Gastrocnemius medialis (tissue), 4 donors: ENCODE results near the gene PSMD1. TPM values are rescaled to one million over a fixed set of nuclear protein-coding genes. Genes with fewer than 3 reads are reported as not detected.

Experiments
- ATAC-seq, 2 donors: fragments of 150-250 bp; one replicate each; pipeline ENCODE4 v1.9.1; 2016
- DNase-seq, 2 donors: peaks; one replicate each; pipeline ENCODE4 v3.0.0-alpha.2; 2019
- H3K27ac ChIP-seq, 4 donors: fragments of 200-600 bp; sonication (generic); 1 replicate in 1 of 4; 2 replicates in 3 of 4; pipeline ENCODE4 v1.5.1; 2016 to 2018; ENCODE audit warnings: mild to moderate bottlenecking in 2 of 4, moderate library complexity in 1 of 4
- H3K27me3 ChIP-seq, 3 donors: fragments of 200-600 bp; sonication (generic) in 2 of 3; 1 replicate in 1 of 3; 2 replicates in 2 of 3; pipeline versions ENCODE4 v1.5.1 to v1.6.0; 2016 to 2019; ENCODE audit warnings: mild to moderate bottlenecking in 1 of 3, moderate library complexity in 1 of 3
- H3K36me3 ChIP-seq, 2 donors: fragments of 200-600 bp; sonication (generic) in 1 of 2; one replicate each; pipeline ENCODE4 v1.5.1; 2017 to 2018
- H3K4me1 ChIP-seq, 2 donors: fragments of 200-600 bp; sonication (generic) in 1 of 2; one replicate each; pipeline ENCODE4 v1.5.1; 2016 to 2017; ENCODE audit warnings: mild to moderate bottlenecking in 2 of 2
- H3K4me3 ChIP-seq, 4 donors: fragments of 200-600 bp; sonication (generic) in 3 of 4; 1 replicate in 1 of 4; 2 replicates in 3 of 4; pipeline ENCODE4 v1.5.1; 2016 to 2019; ENCODE audit warnings: mild to moderate bottlenecking in 2 of 4
- H3K9me3 ChIP-seq, 3 donors: fragments of 200-600 bp; sonication (generic) in 2 of 3; 1 replicate in 1 of 3; 2 replicates in 2 of 3; pipeline ENCODE4 v1.5.1; 2016 to 2019
- CTCF ChIP-seq, 5 experiments: fragments of 450-650 bp in 3 of 5; fragments of 200-600 bp in 2 of 5; sonication (generic) in 2 of 5; IDR thresholded peaks in 4 of 5; conservative IDR thresholded peaks in 1 of 5; 1 replicate in 4 of 5; 2 replicates in 1 of 5; pipeline ENCODE4 v1.5.1; 2016 to 2019; ENCODE audit warnings: antibody characterized with exemption in 5 of 5, mild to moderate bottlenecking in 3 of 5, moderate library complexity in 3 of 5
- POLR2A ChIP-seq, 2 donors: fragments of 450-650 bp; IDR thresholded peaks; one replicate each; pipeline ENCODE4 v1.6.1; 2017; ENCODE audit warnings: antibody characterized with exemption in 2 of 2, mild to moderate bottlenecking in 2 of 2, moderate library complexity in 2 of 2
- in situ Hi-C, 4 donors: fragments of 200-750 bp; cut with MboI; loops; one replicate each; pipeline versions ENCODE4 v1.15.0 to v1.8.0; 2017; ENCODE audit warnings: low sequenced_read_pairs in 4 of 4
- intact Hi-C: fragments of 100-400 bp; cut with DNase I; formaldehyde crosslinking; loops from one replicate; pipeline ENCODE4 v1.15.1; 2023; ENCODE audit warnings: low total_unique reads
- total RNA-seq, 4 donors: library from RNA; depleted of rRNA; stranded (reverse); fragments of >200 nt; gene quantifications; one replicate each; pipeline versions ENCODE4 v1.1.0 to v1.2.3, GENCODE V29; 2016

Gene PSMD1
- total RNA-seq, 4 donors from 2014 or later: 169 to 189 (median 182) TPM

- in situ Hi-C loops (no loop called here), intact Hi-C loops (no loop called here)
- Histone ChIP-seq H3K9me3 (no peaks in the 10 kb centered on the region), H3K27ac (no peak overlapping the region), H3K4me3 (no peak overlapping the region), H3K27me3 (no peaks in the 10 kb centered on the region), H3K4me1 (peaks cover 0 to 37% of the 10 kb centered on the region in 2 donors), H3K36me3 (no peaks in the 10 kb centered on the region)
- no peak for ATAC-seq
- DNase-seq: no peak
- TF ChIP-seq CTCF (IDR thresholded peaks at IDR 0.05 in 4 of 5, conservative IDR thresholded peaks at IDR 0.05 in 1 of 5): no peak
- TF ChIP-seq POLR2A (IDR thresholded peaks at IDR 0.05): no peak
These were observed 69.5 kb downstream of the PSMD1 start for GRCh38 chr2:231126123-231126522.

GRCh38 chr2:231127480-231127879 is 70.8 kb downstream of the PSMD1 start:
- Histone ChIP-seq H3K27me3 (no peaks in the 10 kb centered on the region), H3K36me3 (no peaks in the 10 kb centered on the region), H3K27ac (no peak overlapping the region), H3K4me3 (no peak overlapping the region), H3K4me1 (peaks cover 8 to 39% of the 10 kb centered on the region in 2 donors), H3K9me3 (no peaks in the 10 kb centered on the region)
- in situ Hi-C loops: no loop called here
- TF ChIP-seq POLR2A (IDR thresholded peaks at IDR 0.05) (no peak), CTCF (IDR thresholded peaks at IDR 0.05 in 4 of 5, conservative IDR thresholded peaks at IDR 0.05 in 1 of 5) (no peak)
- DNase-seq (no peak), ATAC-seq (no peak)
- intact Hi-C loops: no loop called here

- Histone ChIP-seq H3K4me1 (peaks cover 11 to 41% of the 10 kb centered on the region in 2 donors), H3K4me3 (no peak overlapping the region), H3K9me3 (no peaks in the 10 kb centered on the region), H3K36me3 (no peaks in the 10 kb centered on the region), H3K27me3 (no peaks in the 10 kb centered on the region), H3K27ac (no peak overlapping the region)
- no peak for ATAC-seq
- TF ChIP-seq CTCF (IDR thresholded peaks at IDR 0.05 in 4 of 5, conservative IDR thresholded peaks at IDR 0.05 in 1 of 5) (no peak), POLR2A (IDR thresholded peaks at IDR 0.05) (no peak)
- intact Hi-C loops (no loop called here), in situ Hi-C loops (no loop called here)
- DNase-seq: no peak
These were observed 71.3 kb downstream of the PSMD1 start for GRCh38 chr2:231127936-231128335.

GRCh38 chr2:231128541-231128940 is 71.9 kb downstream of the PSMD1 start:
- ATAC-seq: no peak
- in situ Hi-C loops: no loop called here
- H3K9me3 ChIP-seq: no peaks in the 10 kb centered on the region
- H3K4me1 ChIP-seq: peaks cover 17 to 42% of the 10 kb centered on the region in 2 donors
- H3K36me3 ChIP-seq: no peaks in the 10 kb centered on the region
- TF ChIP-seq POLR2A (IDR thresholded peaks at IDR 0.05) (no peak), CTCF (IDR thresholded peaks at IDR 0.05 in 4 of 5, conservative IDR thresholded peaks at IDR 0.05 in 1 of 5) (no peak)
- no peak for DNase-seq
- intact Hi-C loops: no loop called here
- H3K27ac ChIP-seq: no peak overlapping the region
- no peak overlapping the region for H3K4me3 ChIP-seq
- no peaks in the 10 kb centered on the region for H3K27me3 ChIP-seq

GRCh38 chr2:231129216-231129615 is 72.5 kb downstream of the PSMD1 start:
- no peak for ATAC-seq
- Histone ChIP-seq H3K27ac (no peak overlapping the region), H3K36me3 (no peaks in the 10 kb centered on the region), H3K4me3 (no peak overlapping the region), H3K4me1 (peaks cover 17 to 35% of the 10 kb centered on the region in 2 donors), H3K9me3 (no peaks in the 10 kb centered on the region), H3K27me3 (no peaks in the 10 kb centered on the region)
- in situ Hi-C loops: no loop called here
- no peak for DNase-seq
- no peak for TF ChIP-seq CTCF (IDR thresholded peaks at IDR 0.05 in 4 of 5, conservative IDR thresholded peaks at IDR 0.05 in 1 of 5)
- no peak for TF ChIP-seq POLR2A (IDR thresholded peaks at IDR 0.05)
- intact Hi-C loops: no loop called here
